Measurements from ENCODE around the gene EPHA8. TPM values are rescaled to one million over a fixed set of nuclear protein-coding genes. Genes with fewer than 3 reads are reported as not detected.

EPHA8 gene
- total RNA-seq, 1 experiment from 2014 or later = not detected

- no peak overlapping the region for H3K4me3 ChIP-seq (ENCODE audit: low read depth, low read length)
- Mint-ChIP-seq H3K4me3 (ENCODE audit: unreplicated experiment) (no peak overlapping the region), H3K27me3 (ENCODE audit: insufficient read depth, unreplicated experiment) (peaks cover 20% of the 10 kb centered on the region), H3K9me3 (ENCODE audit: unreplicated experiment) (no peaks in the 10 kb centered on the region), H3K27ac (ENCODE audit: unreplicated experiment) (no peak overlapping the region), H3K4me1 (ENCODE audit: low read depth, unreplicated experiment) (no peaks in the 10 kb centered on the region), H3K36me3 (ENCODE audit: insufficient read depth, unreplicated experiment) (no peaks in the 10 kb centered on the region)
- ChIA-PET CTCF (no interaction called here), POLR2A (no interaction called here)
- H3K36me3 ChIP-seq (ENCODE audit: control insufficient read depth, insufficient read depth, low read length) = no peaks in the 10 kb centered on the region
- no peaks in the 10 kb centered on the region for H3K9me3 ChIP-seq
- H3K27me3 ChIP-seq (replicated peaks; ENCODE audit: control insufficient read depth, insufficient read depth, low read length) = no peaks in the 10 kb centered on the region; the same call in 1 of the 2 replicates
- no peaks in the 10 kb centered on the region for H3K4me1 ChIP-seq
- no peak for DNase-seq
- no TSS peak for BruUV-seq (replicated peaks)
- TF ChIP-seq, protein P1, sequence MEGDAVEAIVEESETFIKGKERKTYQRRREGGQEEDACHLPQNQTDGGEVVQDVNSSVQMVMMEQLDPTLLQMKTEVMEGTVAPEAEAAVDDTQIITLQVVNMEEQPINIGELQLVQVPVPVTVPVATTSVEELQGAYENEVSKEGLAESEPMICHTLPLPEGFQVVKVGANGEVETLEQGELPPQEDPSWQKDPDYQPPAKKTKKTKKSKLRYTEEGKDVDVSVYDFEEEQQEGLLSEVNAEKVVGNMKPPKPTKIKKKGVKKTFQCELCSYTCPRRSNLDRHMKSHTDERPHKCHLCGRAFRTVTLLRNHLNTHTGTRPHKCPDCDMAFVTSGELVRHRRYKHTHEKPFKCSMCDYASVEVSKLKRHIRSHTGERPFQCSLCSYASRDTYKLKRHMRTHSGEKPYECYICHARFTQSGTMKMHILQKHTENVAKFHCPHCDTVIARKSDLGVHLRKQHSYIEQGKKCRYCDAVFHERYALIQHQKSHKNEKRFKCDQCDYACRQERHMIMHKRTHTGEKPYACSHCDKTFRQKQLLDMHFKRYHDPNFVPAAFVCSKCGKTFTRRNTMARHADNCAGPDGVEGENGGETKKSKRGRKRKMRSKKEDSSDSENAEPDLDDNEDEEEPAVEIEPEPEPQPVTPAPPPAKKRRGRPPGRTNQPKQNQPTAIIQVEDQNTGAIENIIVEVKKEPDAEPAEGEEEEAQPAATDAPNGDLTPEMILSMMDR (IDR thresholded peaks at IDR 0.05; ENCODE audit: insufficient read depth in 1 of 2, low read depth in 1 of 2, low read length in 1 of 2, severe bottlenecking in 1 of 2, unreplicated experiment in 1 of 2) = no peak
- intact Hi-C loops (cut with micrococcal nuclease; ENCODE audit: unreplicated experiment) = no loop called here
Measured at GRCh38 chr1:22552021-22552420, 11.3 kb upstream of the EPHA8 start.

DNA sequence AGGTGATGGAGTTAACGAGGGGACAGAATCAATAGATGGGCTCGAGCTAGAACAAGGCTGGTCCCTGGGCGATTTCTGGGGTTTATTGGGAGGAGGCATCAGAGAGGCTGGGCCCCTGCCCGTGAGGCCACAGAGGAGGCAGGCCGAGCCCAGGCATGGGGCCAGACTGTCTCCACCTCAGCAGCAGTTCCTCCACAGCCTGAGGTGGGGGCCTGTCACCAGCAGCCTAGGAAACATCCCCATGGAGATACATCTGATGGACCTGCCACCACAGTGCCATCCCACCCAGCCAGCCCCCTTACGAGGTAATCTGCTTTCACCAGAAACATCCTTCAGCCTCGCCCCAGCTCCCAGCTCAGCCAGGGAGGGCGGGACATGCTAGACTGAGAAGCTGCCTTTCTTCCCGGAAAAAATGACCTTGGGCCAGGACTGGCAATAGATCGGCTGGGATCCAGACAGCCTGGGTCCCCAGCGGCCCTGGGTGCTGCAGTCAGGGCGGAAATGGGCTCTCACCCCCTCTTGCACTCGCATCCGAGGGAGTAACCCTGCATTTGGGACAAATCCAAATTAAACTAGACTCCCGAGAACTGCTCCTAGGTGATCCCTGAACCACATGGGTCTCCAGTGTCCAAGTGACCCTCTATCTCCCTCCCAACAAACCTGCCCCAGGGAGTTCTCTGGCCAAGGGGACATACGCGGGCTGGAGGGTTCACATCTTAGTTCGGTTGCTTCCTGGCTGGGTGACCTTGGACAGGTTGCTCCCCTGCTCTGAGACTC lies 10.0 kb upstream of the EPHA8 start:
- TF ChIP-seq, protein P1 (IDR thresholded peaks at IDR 0.05; ENCODE audit: insufficient read depth in 1 of 2, low read depth in 1 of 2, low read length in 1 of 2, severe bottlenecking in 1 of 2, unreplicated experiment in 1 of 2) = no peak
- Mint-ChIP-seq H3K36me3 (ENCODE audit: insufficient read depth, unreplicated experiment) (no peaks in the 10 kb centered on the region), H3K4me1 (ENCODE audit: low read depth, unreplicated experiment) (no peaks in the 10 kb centered on the region), H3K4me3 (ENCODE audit: unreplicated experiment) (no peak overlapping the region), H3K9me3 (ENCODE audit: unreplicated experiment) (no peaks in the 10 kb centered on the region), H3K27me3 (ENCODE audit: insufficient read depth, unreplicated experiment) (peaks cover 8% of the 10 kb centered on the region), H3K27ac (ENCODE audit: unreplicated experiment) (no peak overlapping the region)
- intact Hi-C loops (cut with micrococcal nuclease; ENCODE audit: unreplicated experiment) = no loop called here
- BruUV-seq (replicated peaks) = no TSS peak
- Histone ChIP-seq H3K4me3 (ENCODE audit: low read depth, low read length) (no peak overlapping the region), H3K4me1 (no peaks in the 10 kb centered on the region), H3K36me3 (ENCODE audit: control insufficient read depth, insufficient read depth, low read length) (no peaks in the 10 kb centered on the region), H3K27me3 (replicated peaks; ENCODE audit: control insufficient read depth, insufficient read depth, low read length) (no peaks in the 10 kb centered on the region; the same call in 1 of the 2 replicates), H3K9me3 (no peaks in the 10 kb centered on the region)
- ChIA-PET POLR2A (no interaction called here), CTCF (no interaction called here)
- DNase-seq = no peak

DNA sequence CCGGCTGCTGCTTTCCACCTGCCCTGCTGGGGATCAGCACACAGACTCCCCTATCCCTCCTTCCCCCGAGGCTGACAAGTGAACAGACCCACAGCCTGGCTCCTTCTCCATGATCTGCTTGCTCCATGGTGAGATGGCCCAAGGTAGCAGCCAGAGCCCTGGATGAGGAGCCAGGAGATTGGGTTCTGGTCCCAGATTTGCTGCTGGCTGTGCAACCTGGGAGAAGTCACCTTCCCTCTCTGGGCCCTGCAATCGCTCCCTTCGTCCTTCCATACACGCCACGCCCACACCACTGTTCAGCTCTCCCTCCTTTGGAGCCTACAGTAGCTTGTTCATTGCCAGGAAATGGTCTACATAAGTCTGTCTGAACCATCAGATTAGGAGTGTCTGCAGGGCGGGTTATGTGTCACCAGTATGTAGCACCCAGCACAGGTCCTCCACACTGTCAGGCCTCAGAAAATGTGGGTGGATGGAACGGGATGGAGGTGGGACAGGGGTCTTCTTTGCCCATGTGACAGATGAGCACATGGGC lies 9.2 kb upstream of the EPHA8 start:
- peaks cover 8% of the 10 kb centered on the region for H3K27me3 Mint-ChIP-seq (ENCODE audit: insufficient read depth, unreplicated experiment)
- BruUV-seq (replicated peaks) = no TSS peak
- no peaks in the 10 kb centered on the region for H3K4me1 Mint-ChIP-seq (ENCODE audit: low read depth, unreplicated experiment)
- H3K27ac Mint-ChIP-seq (ENCODE audit: unreplicated experiment) = no peak overlapping the region
- Histone ChIP-seq H3K36me3 (ENCODE audit: control insufficient read depth, insufficient read depth, low read length) (no peaks in the 10 kb centered on the region), H3K27me3 (replicated peaks; ENCODE audit: control insufficient read depth, insufficient read depth, low read length) (no peaks in the 10 kb centered on the region; the same call in 1 of the 2 replicates), H3K4me1 (no peaks in the 10 kb centered on the region), H3K4me3 (ENCODE audit: low read depth, low read length) (no peak overlapping the region), H3K9me3 (no peaks in the 10 kb centered on the region)
- no peak for DNase-seq
- H3K36me3 Mint-ChIP-seq (ENCODE audit: insufficient read depth, unreplicated experiment) = no peaks in the 10 kb centered on the region
- intact Hi-C loops (cut with micrococcal nuclease; ENCODE audit: unreplicated experiment) = no loop called here
- H3K4me3 Mint-ChIP-seq (ENCODE audit: unreplicated experiment) = no peak overlapping the region
- ChIA-PET CTCF (no interaction called here), POLR2A (no interaction called here)
- H3K9me3 Mint-ChIP-seq (ENCODE audit: unreplicated experiment) = no peaks in the 10 kb centered on the region
- TF ChIP-seq, protein P1 (IDR thresholded peaks at IDR 0.05; ENCODE audit: insufficient read depth in 1 of 2, low read depth in 1 of 2, low read length in 1 of 2, severe bottlenecking in 1 of 2, unreplicated experiment in 1 of 2) = no peak

All from Caco-2 (cell line).